Activated T-cell treated with anti-CD3 and anti-CD28 coated beads, Interleukin-2, amount 50 U/mL, for 72 hours (primary cell): Measurements from ENCODE around the gene KIAA1328. TPM values are rescaled to one million over a fixed set of nuclear protein-coding genes. Genes with fewer than 3 reads are reported as not detected.

Source experiments
- ATAC-seq, 2 donors: fragments of 150-1000 bp; cut with Tn5 transposase; replicated peaks in 1 of 2; 2 replicates each; pipeline ENCODE4 v1.10.0; 2021; ENCODE audit warnings: moderate library complexity in 2 of 2, mild to moderate bottlenecking in 1 of 2
- DNase-seq, 2 donors: peaks; one replicate each; pipeline ENCODE4 v3.0.0; 2021 to 2022; ENCODE audit warnings: mixed read lengths in 1 of 2
- H3K27ac Mint-ChIP-seq: one replicate; pipeline ENCODE4 v1.8.0; 2022; ENCODE audit warnings: mild to moderate bottlenecking, moderate library complexity, mixed read lengths
- H3K27me3 Mint-ChIP-seq: one replicate; pipeline ENCODE4 v1.8.0; 2022; ENCODE audit warnings: low read depth, mixed read lengths
- H3K36me3 Mint-ChIP-seq, 2 donors: one replicate each; pipeline ENCODE4 v1.8.0; 2022; ENCODE audit warnings: mixed read lengths in 2 of 2, mild to moderate bottlenecking in 1 of 2; ENCODE audit not compliant: insufficient read depth in 2 of 2
- H3K4me1 Mint-ChIP-seq: one replicate; pipeline ENCODE4 v1.8.0; 2022; ENCODE audit warnings: low read depth, mixed read lengths
- H3K4me3 Mint-ChIP-seq, 2 donors: one replicate each; pipeline ENCODE4 v1.8.0; 2022; ENCODE audit warnings: mild to moderate bottlenecking in 2 of 2, mixed read lengths in 2 of 2, moderate library complexity in 2 of 2
- H3K9me3 Mint-ChIP-seq, 2 donors: one replicate each; pipeline ENCODE4 v1.8.0; 2022; ENCODE audit warnings: mixed read lengths in 2 of 2
- total RNA-seq, 2 donors: library from RNA; stranded (reverse); gene quantifications; one replicate each; pipeline ENCODE4 v1.2.3, GENCODE V29; 2022

Gene KIAA1328
- total RNA-seq, 2 donors from 2014 or later = 7.8 to 9.4 TPM

DNA sequence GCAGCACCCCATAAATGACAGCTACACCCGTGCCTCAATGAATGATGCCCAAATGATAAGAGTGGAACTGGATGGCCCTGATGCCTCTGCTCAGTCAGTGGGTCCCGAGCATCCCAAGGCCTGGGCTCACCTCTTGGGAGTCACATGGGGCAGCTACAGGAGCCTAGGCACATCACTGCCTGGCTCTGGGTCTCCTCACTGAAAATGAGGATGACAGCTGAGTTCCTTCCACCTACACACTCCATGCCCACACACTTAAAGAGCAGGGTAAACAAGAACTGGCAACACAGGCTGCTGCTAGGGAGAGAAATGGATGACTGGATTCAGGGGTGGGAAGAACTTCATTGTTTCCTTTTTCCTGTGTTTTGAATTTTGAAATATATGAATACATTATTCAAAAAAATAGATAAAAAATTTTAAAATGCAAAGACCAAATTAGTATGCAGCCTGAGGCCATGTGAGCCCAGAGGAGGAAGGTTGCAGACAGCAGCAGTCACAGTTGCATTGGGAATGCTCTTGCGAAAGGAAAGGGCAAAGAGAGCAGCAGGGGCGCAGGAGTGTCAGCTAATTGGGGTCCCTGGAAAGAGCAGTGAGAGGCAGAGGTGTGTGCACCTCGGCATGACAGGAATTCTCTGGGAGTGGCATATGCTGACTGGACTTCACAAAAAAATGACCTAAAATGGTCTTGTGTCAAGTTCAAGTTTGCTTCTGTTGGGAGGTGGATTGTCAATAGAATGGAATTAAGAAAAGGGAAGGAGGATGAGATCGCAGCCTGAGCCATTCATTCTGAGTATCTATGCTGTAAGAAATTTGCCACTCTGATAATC is 409.6 kb downstream of the KIAA1328 start:
- Mint-ChIP-seq H3K4me1 (peaks cover 2% of the 10 kb centered on the region), H3K4me3 (no peak overlapping the region), H3K36me3 (no peaks in the 10 kb centered on the region), H3K27ac (no peak overlapping the region), H3K9me3 (no peaks in the 10 kb centered on the region), H3K27me3 (peaks cover 13% of the 10 kb centered on the region)
- ATAC-seq (no peak), DNase-seq (no peak)

- H3K27ac Mint-ChIP-seq = no peak overlapping the region
- peaks cover 38% of the 10 kb centered on the region for H3K27me3 Mint-ChIP-seq
- DNase-seq (no peak), ATAC-seq (no peak)
- H3K36me3 Mint-ChIP-seq = peaks cover 2 to 3% of the 10 kb centered on the region in 2 donors
- H3K9me3 Mint-ChIP-seq = peaks cover 0 to 3% of the 10 kb centered on the region in 2 donors
- H3K4me3 Mint-ChIP-seq = no peak overlapping the region
- peaks cover 5% of the 10 kb centered on the region for H3K4me1 Mint-ChIP-seq
These were observed 413.2 kb downstream of the KIAA1328 start for GRCh38 chr18:37242091-37242490.

- Mint-ChIP-seq H3K36me3 (peaks cover 2 to 3% of the 10 kb centered on the region in 2 donors), H3K27ac (no peak overlapping the region), H3K9me3 (peaks cover 0 to 3% of the 10 kb centered on the region in 2 donors)
These were observed 414.1 kb downstream of the KIAA1328 start for GRCh38 chr18:37242826-37243560.

DNA sequence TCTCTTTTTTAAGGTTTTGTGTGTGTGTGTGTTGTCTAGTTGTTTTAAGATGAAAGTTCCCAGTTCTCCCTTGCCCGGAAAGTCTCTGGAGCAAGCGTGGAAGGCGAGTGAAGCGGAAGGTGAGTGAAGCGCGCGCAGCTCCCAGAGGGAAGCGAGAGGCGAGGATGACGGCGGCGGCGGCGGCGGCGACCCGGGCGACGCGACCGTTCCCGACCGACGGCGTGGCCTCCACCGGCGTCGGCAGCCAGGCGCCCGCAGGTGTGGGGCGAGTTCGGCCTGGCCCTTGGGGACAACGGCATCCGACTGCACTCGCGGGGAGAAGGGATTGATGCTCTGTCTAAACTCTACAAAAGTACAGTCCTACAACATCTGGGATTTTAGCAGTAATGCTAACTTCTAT is 414.8 kb downstream of the KIAA1328 start:
- H3K4me3 Mint-ChIP-seq = peak overlapping the region; percentile 11 to 44
- peaks cover 38% of the 10 kb centered on the region for H3K27me3 Mint-ChIP-seq
- H3K36me3 Mint-ChIP-seq = peaks cover 2 to 3% of the 10 kb centered on the region in 2 donors
- peaks cover 0 to 3% of the 10 kb centered on the region in 2 donors for H3K9me3 Mint-ChIP-seq
- H3K27ac Mint-ChIP-seq = no peak overlapping the region
- DNase-seq = no peak
- ATAC-seq = no peak
- H3K4me1 Mint-ChIP-seq = peaks cover 5% of the 10 kb centered on the region

More at GRCh38 chr18:37242826-37243560, 414.1 kb downstream of the KIAA1328 start:
- no peak for DNase-seq
- no peak for ATAC-seq
- Mint-ChIP-seq H3K4me3 (peak overlapping the region in 1 of 2 donors; percentile 11), H3K27me3 (peaks cover 38% of the 10 kb centered on the region), H3K4me1 (peaks cover 5% of the 10 kb centered on the region)

DNA sequence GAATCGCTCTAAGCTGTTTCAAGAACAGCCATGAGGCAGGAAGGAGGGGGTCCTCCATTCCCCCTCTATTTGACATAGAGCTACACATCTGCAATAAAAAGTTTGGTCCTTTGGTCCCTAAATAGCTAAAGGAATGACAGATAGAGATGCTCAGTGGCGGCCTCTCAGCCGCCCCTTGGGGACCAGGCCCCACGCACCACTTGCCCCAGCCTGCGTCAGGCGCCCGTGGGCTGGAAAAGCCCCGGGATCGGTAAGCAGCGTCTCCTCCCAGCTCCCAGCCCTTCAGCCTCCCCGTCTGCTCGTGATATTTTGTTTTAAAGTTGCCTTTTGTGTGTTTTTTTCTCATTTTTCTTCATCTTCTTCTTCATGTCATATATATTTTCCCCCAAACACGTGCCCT is 415.7 kb downstream of the KIAA1328 start:
- DNase-seq (no peak), ATAC-seq (no peak)
- no peak overlapping the region for H3K4me3 Mint-ChIP-seq
- peaks cover 0 to 3% of the 10 kb centered on the region in 2 donors for H3K9me3 Mint-ChIP-seq
- H3K27ac Mint-ChIP-seq = no peak overlapping the region
- peaks cover 44% of the 10 kb centered on the region for H3K27me3 Mint-ChIP-seq
- peaks cover 2 to 3% of the 10 kb centered on the region in 2 donors for H3K36me3 Mint-ChIP-seq
- peaks cover 5% of the 10 kb centered on the region for H3K4me1 Mint-ChIP-seq

DNA sequence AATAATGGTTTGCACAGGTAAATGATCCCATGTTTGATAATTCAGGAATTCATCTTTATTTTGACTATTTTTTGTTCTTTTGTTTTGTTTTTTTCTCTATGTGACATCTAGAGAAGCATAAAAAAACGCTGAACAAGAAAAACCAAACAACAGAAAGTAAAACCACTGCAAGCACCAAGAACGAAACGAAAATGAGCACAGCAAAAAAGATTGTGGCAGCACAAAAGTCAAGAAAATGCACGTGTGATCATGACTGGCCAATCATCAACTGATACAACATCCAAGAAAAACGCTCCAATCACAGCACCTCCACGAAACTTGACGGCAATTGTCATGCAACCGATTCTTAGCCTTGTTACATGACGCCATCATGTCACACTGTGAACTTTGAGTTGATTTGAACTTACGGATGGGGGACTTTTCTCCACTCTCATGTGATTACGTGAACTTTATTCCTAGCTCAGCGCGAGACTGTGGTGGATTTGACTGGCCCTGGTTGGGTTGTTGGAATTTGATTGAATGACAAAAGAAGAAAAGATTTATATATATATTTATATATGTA is 417.9 kb downstream of the KIAA1328 start:
- Mint-ChIP-seq H3K9me3 (peaks cover 0 to 3% of the 10 kb centered on the region in 2 donors), H3K4me3 (no peak overlapping the region), H3K4me1 (peaks cover 5% of the 10 kb centered on the region), H3K27me3 (peaks cover 59% of the 10 kb centered on the region), H3K36me3 (peaks cover 2 to 3% of the 10 kb centered on the region in 2 donors), H3K27ac (no peak overlapping the region)
- ATAC-seq (no peak), DNase-seq (no peak)

DNA sequence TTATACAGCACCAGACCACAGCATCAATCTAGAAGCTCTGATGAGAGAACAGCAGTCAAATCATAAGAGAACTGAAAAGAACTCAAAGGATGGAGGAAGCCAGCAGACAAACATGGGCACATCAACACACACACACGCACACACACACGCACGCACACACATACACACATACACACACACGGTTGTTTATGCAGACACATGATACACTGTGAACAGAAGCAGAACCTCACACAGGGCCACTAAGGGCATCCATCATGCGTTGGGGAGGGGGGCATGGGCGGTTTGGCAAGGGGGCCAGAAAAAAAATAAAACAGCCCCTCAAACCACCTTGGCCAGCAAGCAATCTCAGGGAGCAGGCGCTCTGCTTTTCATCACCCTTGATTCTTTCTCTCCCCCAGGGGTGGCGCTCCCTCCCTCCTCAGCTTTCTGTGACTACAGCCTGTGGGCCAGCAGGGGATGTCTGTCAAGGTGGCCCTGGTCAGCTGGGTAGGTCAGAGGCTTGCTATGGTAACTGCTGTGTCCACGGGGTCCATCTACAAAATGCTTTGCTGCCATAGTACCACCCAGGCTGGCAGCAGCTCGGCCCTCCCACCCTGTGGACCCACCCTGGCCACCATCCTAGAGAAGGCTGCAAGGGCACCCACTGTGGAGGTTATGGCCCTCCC is 418.7 kb downstream of the KIAA1328 start:
- H3K27me3 Mint-ChIP-seq = peaks cover 62% of the 10 kb centered on the region
- peaks cover 0 to 3% of the 10 kb centered on the region in 2 donors for H3K9me3 Mint-ChIP-seq
- no peak overlapping the region for H3K27ac Mint-ChIP-seq
- ATAC-seq = no peak
- H3K4me1 Mint-ChIP-seq = peaks cover 10% of the 10 kb centered on the region
- no peak for DNase-seq
- no peak overlapping the region for H3K4me3 Mint-ChIP-seq
- peaks cover 2 to 3% of the 10 kb centered on the region in 2 donors for H3K36me3 Mint-ChIP-seq

- H3K27ac Mint-ChIP-seq = no peak overlapping the region
- H3K4me3 Mint-ChIP-seq = no peak overlapping the region
- peaks cover 60% of the 10 kb centered on the region for H3K27me3 Mint-ChIP-seq
These were observed 419.4 kb downstream of the KIAA1328 start for GRCh38 chr18:37248281-37248680.

GRCh38 chr18:37249171-37249886 is 420.4 kb downstream of the KIAA1328 start:
- ATAC-seq = no peak
- Mint-ChIP-seq H3K4me1 (peaks cover 8% of the 10 kb centered on the region), H3K9me3 (peaks cover 0 to 3% of the 10 kb centered on the region in 2 donors), H3K27me3 (peaks cover 50% of the 10 kb centered on the region), H3K4me3 (no peak overlapping the region), H3K36me3 (peaks cover 2 to 3% of the 10 kb centered on the region in 2 donors), H3K27ac (no peak overlapping the region)
- no peak for DNase-seq

More at GRCh38 chr18:37248281-37248680, 419.4 kb downstream of the KIAA1328 start:
- peaks cover 13% of the 10 kb centered on the region for H3K4me1 Mint-ChIP-seq
- H3K9me3 Mint-ChIP-seq = peaks cover 0 to 3% of the 10 kb centered on the region in 2 donors
- ATAC-seq = no peak
- DNase-seq = no peak
- peaks cover 2 to 3% of the 10 kb centered on the region in 2 donors for H3K36me3 Mint-ChIP-seq

DNA sequence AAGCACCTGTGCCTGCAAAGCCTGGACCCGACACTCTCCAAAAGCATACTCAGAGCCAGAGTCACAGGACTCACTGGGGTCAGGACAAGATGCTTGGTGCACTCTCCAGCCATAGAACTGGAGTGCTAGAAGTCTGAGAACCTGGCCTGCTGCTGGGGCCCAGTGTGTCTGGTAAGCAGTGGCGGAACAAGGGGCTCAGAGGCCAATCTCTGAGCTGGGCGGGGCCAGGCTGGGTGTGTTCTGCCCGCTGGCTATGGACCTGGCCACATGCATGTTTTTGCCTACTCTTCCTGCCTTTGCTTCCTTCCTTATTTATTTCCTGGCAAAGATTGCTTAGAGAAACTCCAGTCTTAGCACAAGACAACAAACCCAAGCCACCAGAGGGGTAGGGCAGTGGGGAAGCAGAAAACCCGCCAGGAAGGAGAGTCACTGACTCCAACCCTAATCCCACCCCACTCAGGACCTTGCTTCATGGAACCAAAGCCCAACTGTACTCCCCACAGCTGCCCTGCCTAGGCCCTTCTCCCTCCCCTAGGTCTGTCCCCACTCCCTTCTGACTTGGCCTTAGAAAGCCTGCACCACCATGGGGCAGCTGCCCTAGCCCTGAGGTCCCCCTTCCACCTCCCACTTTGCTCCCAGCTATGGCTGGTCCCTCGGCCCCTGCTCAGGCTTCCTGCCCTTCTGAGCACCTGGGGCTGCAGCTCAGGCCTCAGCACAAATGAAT is 421.1 kb downstream of the KIAA1328 start:
- H3K36me3 Mint-ChIP-seq = peaks cover 0 to 3% of the 10 kb centered on the region in 2 donors
- H3K27ac Mint-ChIP-seq = no peak overlapping the region
- H3K4me1 Mint-ChIP-seq = peaks cover 8% of the 10 kb centered on the region
- ATAC-seq = no peak
- H3K27me3 Mint-ChIP-seq = peaks cover 50% of the 10 kb centered on the region
- DNase-seq = no peak
- H3K9me3 Mint-ChIP-seq = peaks cover 0 to 1% of the 10 kb centered on the region in 2 donors
- H3K4me3 Mint-ChIP-seq = no peak overlapping the region

GRCh38 chr18:37251679-37252078 is 422.8 kb downstream of the KIAA1328 start:
- no peak overlapping the region for H3K27ac Mint-ChIP-seq
- H3K36me3 Mint-ChIP-seq = peaks cover 0 to 1% of the 10 kb centered on the region in 2 donors
- peaks cover 8% of the 10 kb centered on the region for H3K4me1 Mint-ChIP-seq
- peaks cover 0 to 1% of the 10 kb centered on the region in 2 donors for H3K9me3 Mint-ChIP-seq
- no peak overlapping the region for H3K4me3 Mint-ChIP-seq
- ATAC-seq (no peak), DNase-seq (no peak)
- H3K27me3 Mint-ChIP-seq = peaks cover 56% of the 10 kb centered on the region
